Ovary (tissue), 3 donors: ENCODE results near the gene P2RY6.

Experiments used
- EP300 ChIP-seq: sonication (generic); formaldehyde crosslinking; IDR thresholded peaks from one replicate; pipeline ENCODE4 v1.6.1; 2017; ENCODE audit warnings: antibody characterized with exemption
- POLR2A ChIP-seq: fragments of 450-650 bp; IDR thresholded peaks from one replicate; pipeline ENCODE4 v1.6.1; 2017; ENCODE audit warnings: antibody characterized with exemption, mild to moderate bottlenecking, moderate library complexity
- TF ChIP-seq, protein P1 (sequence below), 3 donors: fragments of 450-650 bp in 2 of 3; fragments of 200-600 bp in 1 of 3; IDR thresholded peaks; one replicate each; pipeline versions ENCODE4 v1.5.1 to v1.8.0; 2016 to 2022; ENCODE audit warnings: antibody characterized with exemption in 3 of 3, mild to moderate bottlenecking in 1 of 3
- donor health status: DM: no; HTN: no; CAD: no.

DNA sequence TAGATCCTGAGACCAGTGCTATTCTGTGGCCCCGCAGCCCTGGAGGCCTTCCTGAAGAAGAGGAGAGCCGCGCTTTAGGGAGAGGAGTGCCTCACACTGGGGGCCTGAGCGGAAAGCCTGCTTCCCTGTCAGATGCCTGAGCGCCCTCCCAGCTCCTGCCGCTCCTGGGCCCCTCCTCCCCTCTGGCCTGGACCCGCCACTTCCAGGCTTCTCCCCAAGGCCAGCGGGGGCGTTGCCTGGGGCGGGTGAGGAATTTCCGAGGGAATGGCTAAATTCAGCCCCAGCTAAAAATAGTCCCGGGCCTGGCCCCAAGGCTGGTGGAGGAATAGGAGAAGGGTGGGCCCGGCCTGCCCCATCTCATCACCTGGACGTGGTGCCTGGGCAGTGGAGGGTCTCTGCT is 51.3 kb downstream of the P2RY6 start:
- no peak for TF ChIP-seq POLR2A
- TF ChIP-seq, protein P1, sequence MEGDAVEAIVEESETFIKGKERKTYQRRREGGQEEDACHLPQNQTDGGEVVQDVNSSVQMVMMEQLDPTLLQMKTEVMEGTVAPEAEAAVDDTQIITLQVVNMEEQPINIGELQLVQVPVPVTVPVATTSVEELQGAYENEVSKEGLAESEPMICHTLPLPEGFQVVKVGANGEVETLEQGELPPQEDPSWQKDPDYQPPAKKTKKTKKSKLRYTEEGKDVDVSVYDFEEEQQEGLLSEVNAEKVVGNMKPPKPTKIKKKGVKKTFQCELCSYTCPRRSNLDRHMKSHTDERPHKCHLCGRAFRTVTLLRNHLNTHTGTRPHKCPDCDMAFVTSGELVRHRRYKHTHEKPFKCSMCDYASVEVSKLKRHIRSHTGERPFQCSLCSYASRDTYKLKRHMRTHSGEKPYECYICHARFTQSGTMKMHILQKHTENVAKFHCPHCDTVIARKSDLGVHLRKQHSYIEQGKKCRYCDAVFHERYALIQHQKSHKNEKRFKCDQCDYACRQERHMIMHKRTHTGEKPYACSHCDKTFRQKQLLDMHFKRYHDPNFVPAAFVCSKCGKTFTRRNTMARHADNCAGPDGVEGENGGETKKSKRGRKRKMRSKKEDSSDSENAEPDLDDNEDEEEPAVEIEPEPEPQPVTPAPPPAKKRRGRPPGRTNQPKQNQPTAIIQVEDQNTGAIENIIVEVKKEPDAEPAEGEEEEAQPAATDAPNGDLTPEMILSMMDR (IDR thresholded peaks at IDR 0.05), result no peak
- TF ChIP-seq EP300, result no peak
